IPS-20b (cell line): ENCODE data around the gene SUDS3.

Experiments
- H3K27ac ChIP-seq: one replicate; pipeline ENCODE4 v1.5.1; 2013; ENCODE audit warnings: low read length
- H3K27me3 ChIP-seq: 2 replicates; pipeline ENCODE4 v1.6.1; 2013; ENCODE audit warnings: mild to moderate bottlenecking, low read length, inconsistent platforms; ENCODE audit not compliant: insufficient read depth
- H3K36me3 ChIP-seq: 2 replicates; pipeline ENCODE4 v1.6.1; 2013; ENCODE audit warnings: low read depth, mild to moderate bottlenecking, inconsistent platforms, low read length, moderate library complexity; ENCODE audit not compliant: insufficient read depth
- H3K4me1 ChIP-seq: 2 replicates; pipeline ENCODE4 v1.6.1; 2013; ENCODE audit warnings: mild to moderate bottlenecking, control low read depth, inconsistent platforms, low read length, moderate library complexity; ENCODE audit not compliant: insufficient read depth
- H3K4me3 ChIP-seq: 2 replicates; pipeline ENCODE4 v1.5.1; 2013; ENCODE audit warnings: mild to moderate bottlenecking, low read length, inconsistent platforms
- H3K9ac ChIP-seq: 2 replicates; pipeline ENCODE4 v1.6.1; 2013; ENCODE audit warnings: low read depth, mild to moderate bottlenecking, inconsistent platforms, low read length, moderate library complexity
- H3K9me3 ChIP-seq: 2 replicates; pipeline ENCODE4 v1.6.1; 2013; ENCODE audit warnings: mild to moderate bottlenecking, low read depth, low read length, inconsistent platforms; ENCODE audit not compliant: insufficient read depth

The SUDS3 gene

GRCh38 chr12:118358612-118359540, 17.5 kb upstream of the SUDS3 start:
- no peak overlapping the region for H3K27ac ChIP-seq
- no peaks in the 10 kb centered on the region for H3K36me3 ChIP-seq
- H3K4me3 ChIP-seq, result no peak overlapping the region

GRCh38 chr12:118359541-118359915, 16.8 kb upstream of the SUDS3 start:
- Histone ChIP-seq H3K27ac (no peak overlapping the region), H3K4me1 (0 out of 2 replicates have a peak, but pooled peaks cover 3% of the 10 kb centered on the region), H3K36me3 (no peaks in the 10 kb centered on the region), H3K9ac (no peak overlapping the region), H3K4me3 (no peak overlapping the region), H3K27me3 (no peaks in the 10 kb centered on the region), H3K9me3 (no peaks in the 10 kb centered on the region)

More at GRCh38 chr12:118358612-118359540, 17.5 kb upstream of the SUDS3 start:
- H3K9me3 ChIP-seq, result no peaks in the 10 kb centered on the region
- 0 out of 2 replicates have a peak, but pooled peaks cover 3% of the 10 kb centered on the region for H3K4me1 ChIP-seq
- H3K9ac ChIP-seq, result no peak overlapping the region
- no peaks in the 10 kb centered on the region for H3K27me3 ChIP-seq

- Histone ChIP-seq H3K4me3 (no peak overlapping the region), H3K9me3 (no peaks in the 10 kb centered on the region), H3K4me1 (0 out of 2 replicates have a peak, but pooled peaks cover 3% of the 10 kb centered on the region), H3K27me3 (no peaks in the 10 kb centered on the region), H3K27ac (no peak overlapping the region), H3K9ac (no peak overlapping the region), H3K36me3 (no peaks in the 10 kb centered on the region)
Measured at GRCh38 chr12:118361092-118361404, 15.3 kb upstream of the SUDS3 start.

GRCh38 chr12:118361889-118362288, 14.5 kb upstream of the SUDS3 start:
- no peaks in the 10 kb centered on the region for H3K9me3 ChIP-seq
- no peak overlapping the region for H3K9ac ChIP-seq
- H3K4me1 ChIP-seq, result 0 out of 2 replicates have a peak, but pooled peaks cover 3% of the 10 kb centered on the region
- no peaks in the 10 kb centered on the region for H3K27me3 ChIP-seq
- no peaks in the 10 kb centered on the region for H3K36me3 ChIP-seq
- no peak overlapping the region for H3K4me3 ChIP-seq
- no peak overlapping the region for H3K27ac ChIP-seq

- no peak overlapping the region for H3K4me3 ChIP-seq
- no peak overlapping the region for H3K9ac ChIP-seq
- no peaks in the 10 kb centered on the region for H3K9me3 ChIP-seq
- H3K4me1 ChIP-seq, result peaks cover 17% of the 10 kb centered on the region; the same call in 1 of the 2 replicates
- no peak overlapping the region for H3K27ac ChIP-seq
- peaks cover 24% of the 10 kb centered on the region for H3K27me3 ChIP-seq
- H3K36me3 ChIP-seq, result no peaks in the 10 kb centered on the region
Measured at GRCh38 chr12:118368821-118369220, 7.5 kb upstream of the SUDS3 start.

GRCh38 chr12:118370601-118371000, 5.8 kb upstream of the SUDS3 start:
- peaks cover 21% of the 10 kb centered on the region for H3K4me1 ChIP-seq
- H3K9ac ChIP-seq, result 0 out of 2 replicates have a peak overlapping the region, but pooled peaks have one; percentile 51
- H3K36me3 ChIP-seq, result no peaks in the 10 kb centered on the region
- H3K27me3 ChIP-seq, result peaks cover 24% of the 10 kb centered on the region
- no peak overlapping the region for H3K27ac ChIP-seq
- no peaks in the 10 kb centered on the region for H3K9me3 ChIP-seq
- peak overlapping the region; percentile 83 for H3K4me3 ChIP-seq

GRCh38 chr12:118371321-118372282, 4.8 kb upstream of the SUDS3 start:
- Histone ChIP-seq H3K36me3 (no peaks in the 10 kb centered on the region), H3K27ac (no peak overlapping the region), H3K4me3 (peak overlapping the region; percentile 83), H3K9me3 (no peaks in the 10 kb centered on the region), H3K9ac (peak overlapping the region; percentile 51), H3K27me3 (peaks cover 24% of the 10 kb centered on the region), H3K4me1 (peaks cover 25% of the 10 kb centered on the region)

- H3K9me3 ChIP-seq, result no peaks in the 10 kb centered on the region
- peak within 1 kb of the TSS; percentile 81; the same call in 1 of the 2 replicates for H3K9ac ChIP-seq
- no peak within 1 kb of the TSS for H3K27ac ChIP-seq
- peaks cover 25% of the 10 kb centered on the region for H3K4me1 ChIP-seq
- H3K27me3 ChIP-seq, result peaks cover 24% of the 10 kb centered on the region
- no peaks in the 10 kb centered on the region for H3K36me3 ChIP-seq
- H3K4me3 ChIP-seq, result peak within 1 kb of the TSS; percentile 83
Measured at GRCh38 chr12:118372541-118373495, 3.5 kb upstream of the SUDS3 start, which contains the start of gene TAOK3. Gene TAOK3 (minus strand): TSS chr12:118372907. CDS start chr12:118255567, 117,340 bp downstream.

- Histone ChIP-seq H3K27ac (no peak overlapping the region), H3K9ac (peak overlapping the region; percentile 81; the same call in 1 of the 2 replicates), H3K4me3 (peak overlapping the region; percentile 81), H3K4me1 (peaks cover 28% of the 10 kb centered on the region), H3K27me3 (peaks cover 24% of the 10 kb centered on the region), H3K9me3 (no peaks in the 10 kb centered on the region), H3K36me3 (no peaks in the 10 kb centered on the region)
Measured at GRCh38 chr12:118373616-118374015, 2.7 kb upstream of the SUDS3 start.

GRCh38 chr12:118374126-118374725, 2.1 kb upstream of the SUDS3 start:
- Histone ChIP-seq H3K4me3 (0 out of 2 replicates have a peak overlapping the region, but pooled peaks have one; percentile 81), H3K9ac (no peak overlapping the region), H3K27ac (no peak overlapping the region)

More at GRCh38 chr12:118374126-118374725, 2.1 kb upstream of the SUDS3 start:
- Histone ChIP-seq H3K36me3 (peaks cover 3% of the 10 kb centered on the region; the same call in 1 of the 2 replicates), H3K4me1 (peaks cover 28% of the 10 kb centered on the region), H3K9me3 (no peaks in the 10 kb centered on the region), H3K27me3 (peaks cover 24% of the 10 kb centered on the region)
